Heart left ventricle (tissue), 13 donors: ENCODE measurements around the gene DDX27.

Experiments used
- CTCF ChIP-seq, 12 donors: fragments of 200-600 bp; sonication (generic) in 4 of 12; IDR thresholded peaks; one replicate each; pipeline versions ENCODE4 v1.5.0 to v1.8.0; 2018 to 2022; ENCODE audit warnings: antibody characterized with exemption in 12 of 12, mild to moderate bottlenecking in 5 of 12
- POLR2A ChIP-seq, 2 donors: fragments of 450-650 bp; IDR thresholded peaks; one replicate each; pipeline ENCODE4 v1.6.1; 2017; ENCODE audit warnings: antibody characterized with exemption in 2 of 2, mild to moderate bottlenecking in 2 of 2, moderate library complexity in 2 of 2
- donor health status: ischemic (EF 13 %, LVEDD 7.1; RV severe dilation, severe dysfunction).
- donor health status: DM: no; HTN: yes; CAD: no.
- donor health status: DM: no; HTN: no; CAD: no.
- donor health status: ischemic (EF 25% LVEDD 6.9; RV normal size, moderate dysfunction).
- donor health status: ischemic (EF 25% LVEDD 5.7; RV mildly dilated, moderate dysfunction).
- donor health status: ischemic (EF 35%, LVEDD 5.7; RV mildly dilated, moderate dysfunction).
- donor health status: nonischemic (EF 11% LVEDD 7.7; RV severe dilation, severe dysfunction).
- donor health status: DM: yes; HTN: yes; CAD: no.
- donor health status: PGD.
- donor health status: ischemic (EF 29% LVEDD 5.4; RV normal size, mild dysfunction).
- donor health status: nonischemic (EF 23%, LVEDD 6.1; RV moderate dilation, normal function).

GRCh38 chr20:49183444-49183843 lies 35.8 kb upstream of the DDX27 start:
- TF ChIP-seq CTCF (IDR thresholded peaks at IDR 0.05) (no peak), POLR2A (IDR thresholded peaks at IDR 0.05) (no peak)
